Measurements from ENCODE around the gene GALK1.

GALK1 gene

GRCh38 chr17:75750661-75751423 is 14.2 kb downstream of the GALK1 start:
- no peak for TF ChIP-seq CTCF (IDR thresholded peaks at IDR 0.05; ENCODE audit: low read depth, low read length, missing control alignments)
- no peak for DNase-seq
- Histone ChIP-seq H3K27me3 (replicated peaks) (no peaks in the 10 kb centered on the region), H3K36me3 (replicated peaks) (no peaks in the 10 kb centered on the region), H3K27ac (no peak overlapping the region), H3K4me3 (ENCODE audit: low read depth, low read length) (no peak overlapping the region)
- in situ Hi-C loops (cut with HindIII; ENCODE audit: low pct_ligation_motif_present, low sequenced_read_pairs): no loop called here

GRCh38 chr17:75749545-75750389 is 15.2 kb downstream of the GALK1 start:
- Histone ChIP-seq H3K27ac (no peak overlapping the region), H3K36me3 (replicated peaks) (no peaks in the 10 kb centered on the region), H3K27me3 (replicated peaks) (no peaks in the 10 kb centered on the region), H3K4me3 (ENCODE audit: low read depth, low read length) (no peak overlapping the region)
- TF ChIP-seq CTCF (IDR thresholded peaks at IDR 0.05; ENCODE audit: low read depth, low read length, missing control alignments): peak; percentile 92
- DNase-seq: peak; percentile 63
- in situ Hi-C loops (cut with HindIII; ENCODE audit: low pct_ligation_motif_present, low sequenced_read_pairs): loop anchor here (10.0 kb wide), 1 partner anchor 75 kb away; no protein-coding TSS in a partner anchor

- no peak for TF ChIP-seq CTCF (IDR thresholded peaks at IDR 0.05; ENCODE audit: low read depth, low read length, missing control alignments)
- no peaks in the 10 kb centered on the region for H3K36me3 ChIP-seq (replicated peaks)
- H3K27me3 ChIP-seq (replicated peaks): no peaks in the 10 kb centered on the region
- in situ Hi-C loops (cut with HindIII; ENCODE audit: low pct_ligation_motif_present, low sequenced_read_pairs): loop anchor here (10.0 kb wide), 1 partner anchor 74 kb away; no protein-coding TSS in a partner anchor
- no peak for DNase-seq
- no peak overlapping the region for H3K27ac ChIP-seq
- no peak overlapping the region for H3K4me3 ChIP-seq (ENCODE audit: low read depth, low read length)
These were observed 16.3 kb downstream of the GALK1 start for GRCh38 chr17:75748706-75749105.

GRCh38 chr17:75743625-75744206 is 21.3 kb downstream of the GALK1 start:
- in situ Hi-C loops (cut with HindIII; ENCODE audit: low pct_ligation_motif_present, low sequenced_read_pairs): loop anchor here (10.0 kb wide), 1 partner anchor 69 kb away; no protein-coding TSS in a partner anchor
- Histone ChIP-seq H3K4me3 (ENCODE audit: low read depth, low read length) (no peak overlapping the region), H3K36me3 (replicated peaks) (no peaks in the 10 kb centered on the region), H3K27me3 (replicated peaks) (no peaks in the 10 kb centered on the region), H3K27ac (no peak overlapping the region)
- DNase-seq: no peak
- TF ChIP-seq CTCF (IDR thresholded peaks at IDR 0.05; ENCODE audit: low read depth, low read length, missing control alignments): no peak

- no peak for TF ChIP-seq CTCF (IDR thresholded peaks at IDR 0.05; ENCODE audit: low read depth, low read length, missing control alignments)
- H3K27me3 ChIP-seq (replicated peaks): no peaks in the 10 kb centered on the region
- in situ Hi-C loops (cut with HindIII; ENCODE audit: low pct_ligation_motif_present, low sequenced_read_pairs): loop anchor here (10.0 kb wide), 1 partner anchor 68 kb away; no protein-coding TSS in a partner anchor
- no peak overlapping the region for H3K27ac ChIP-seq
- DNase-seq: no peak
- no peak overlapping the region for H3K4me3 ChIP-seq (ENCODE audit: low read depth, low read length)
- no peaks in the 10 kb centered on the region for H3K36me3 ChIP-seq (replicated peaks)
These were observed 22.7 kb downstream of the GALK1 start for GRCh38 chr17:75742337-75742736.
